GM18511 (cell line): Measurements from ENCODE around the gene PEPD.
"Not testable (repeated sequence)": the region's sequence is repeated elsewhere in the genome, so short reads cannot be mapped to it uniquely, and the experiment has no call there.

Experiments used
- ATAC-seq: cut with Tn5 transposase; IDR thresholded peaks from one replicate; pipeline ENCODE4 v1.9.1; 2021; ENCODE audit warnings: mild to moderate bottlenecking, moderate library complexity; ENCODE audit not compliant: unreplicated experiment

PEPD gene

DNA sequence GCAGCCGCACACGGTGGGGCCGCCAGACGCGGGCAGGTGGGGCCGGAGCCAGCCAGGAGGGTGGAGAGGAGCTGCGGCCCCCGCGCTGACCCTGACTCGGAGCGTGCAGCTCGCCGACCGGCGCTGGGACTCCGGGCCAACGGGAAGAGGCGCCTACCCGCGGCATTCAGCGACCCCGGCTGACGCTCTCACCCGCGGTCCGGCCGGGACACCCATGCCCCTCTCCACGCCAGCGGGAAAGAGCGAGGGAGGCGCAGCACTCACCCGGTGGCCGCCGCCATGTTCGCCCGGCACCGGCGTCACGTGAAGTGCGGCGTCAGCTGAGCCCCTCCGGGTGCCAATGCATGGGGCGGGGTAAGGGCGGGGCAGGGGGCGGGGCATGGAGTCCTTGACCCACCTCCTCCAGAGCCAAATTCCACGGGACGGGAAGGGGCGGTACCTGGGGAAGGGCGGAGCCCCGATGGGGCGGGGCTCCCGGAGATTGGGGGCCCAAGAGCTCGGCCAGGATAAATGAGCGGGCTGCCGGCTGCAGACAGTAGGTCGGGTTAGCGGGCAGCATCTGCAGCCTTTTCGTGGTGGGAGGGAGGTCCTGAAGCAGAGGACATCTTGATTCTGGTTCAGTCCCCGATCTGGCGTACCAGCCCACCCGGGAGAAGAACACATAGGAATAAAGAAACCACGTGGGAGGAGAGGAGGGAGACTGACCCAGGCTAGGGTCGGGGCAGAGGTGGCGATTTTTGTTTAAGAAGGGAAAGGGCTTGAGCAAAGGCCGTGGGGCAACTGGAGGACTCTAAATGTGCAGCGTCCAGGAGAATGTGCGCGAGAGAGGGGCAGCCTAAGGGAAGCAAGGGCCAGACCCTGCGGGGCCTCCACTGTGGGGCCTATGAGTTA lies at the start of gene PEPD:
Gene PEPD (minus strand): TSS at position 312 of the 891 bp plus-strand sequence. CDS start 31 bp downstream, at position 281.
- ATAC-seq, result peak; percentile 94

DNA sequence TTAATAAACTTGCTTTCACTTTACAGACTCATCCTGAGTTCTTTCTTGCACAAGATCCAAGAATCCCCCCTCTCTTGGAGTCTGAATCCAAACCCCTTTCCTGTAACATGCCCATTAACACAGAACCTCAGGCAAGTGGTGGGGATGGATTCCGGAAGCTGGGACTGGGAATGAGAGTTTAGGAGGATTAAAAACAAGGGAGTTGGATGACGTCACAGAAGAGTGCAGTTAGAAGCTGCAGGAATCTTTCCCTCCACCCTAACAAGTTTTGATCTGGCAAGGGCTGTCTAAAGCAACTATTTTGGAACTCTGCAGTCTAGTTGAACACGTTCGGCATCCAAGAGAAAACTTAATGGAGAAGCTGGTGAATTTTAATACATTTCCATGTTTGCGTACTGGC lies 48.2 kb upstream of the PEPD start:
- no peak for ATAC-seq

GRCh38 chr19:33568706-33569105 lies 47.1 kb upstream of the PEPD start:
- no peak for ATAC-seq

DNA sequence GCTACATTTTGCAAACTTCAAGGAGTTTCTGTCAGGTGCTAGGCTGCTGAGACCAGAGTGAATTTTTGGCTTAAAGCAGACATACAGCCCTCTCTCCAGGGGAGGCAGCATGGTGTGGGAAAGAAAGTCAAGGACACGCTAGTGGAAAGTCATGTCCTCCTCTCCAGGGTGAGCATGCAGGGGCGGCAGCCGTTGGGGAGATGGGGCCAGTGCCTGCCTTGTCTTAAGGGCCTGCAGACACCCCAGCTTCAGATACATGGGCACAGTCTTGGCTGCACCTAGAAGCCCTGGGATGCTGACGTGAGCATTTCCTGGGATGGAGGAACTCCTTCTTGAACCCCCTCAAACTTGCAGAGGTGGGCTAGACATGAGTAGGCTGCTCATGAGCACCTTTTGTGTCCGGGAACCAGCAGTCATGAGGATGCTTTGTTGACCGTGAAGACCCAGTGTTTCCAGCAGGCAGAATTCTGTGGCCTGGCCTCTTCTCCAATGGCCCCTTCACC lies 43.3 kb upstream of the PEPD start:
- ATAC-seq, result no peak

DNA sequence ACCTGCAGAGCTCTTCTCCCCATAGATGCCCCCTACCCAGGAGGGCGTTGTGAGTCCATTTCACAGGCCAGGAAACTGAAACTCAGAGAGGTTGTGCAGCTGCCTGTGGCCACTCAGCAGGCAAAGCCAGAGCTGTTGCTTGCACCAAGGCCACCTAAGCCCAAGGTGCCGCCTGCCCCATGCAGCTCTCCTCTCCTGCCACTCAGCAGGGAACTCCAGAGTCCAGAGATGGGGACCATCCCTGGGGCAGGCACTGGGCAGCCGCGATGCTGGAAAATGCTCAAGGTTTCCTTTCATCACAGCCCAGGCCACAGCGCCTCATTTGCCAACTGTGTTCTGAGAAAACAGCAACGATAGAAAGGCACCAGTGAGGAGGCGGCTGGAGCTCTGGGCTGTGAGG lies 41.0 kb upstream of the PEPD start:
- ATAC-seq, result no peak

DNA sequence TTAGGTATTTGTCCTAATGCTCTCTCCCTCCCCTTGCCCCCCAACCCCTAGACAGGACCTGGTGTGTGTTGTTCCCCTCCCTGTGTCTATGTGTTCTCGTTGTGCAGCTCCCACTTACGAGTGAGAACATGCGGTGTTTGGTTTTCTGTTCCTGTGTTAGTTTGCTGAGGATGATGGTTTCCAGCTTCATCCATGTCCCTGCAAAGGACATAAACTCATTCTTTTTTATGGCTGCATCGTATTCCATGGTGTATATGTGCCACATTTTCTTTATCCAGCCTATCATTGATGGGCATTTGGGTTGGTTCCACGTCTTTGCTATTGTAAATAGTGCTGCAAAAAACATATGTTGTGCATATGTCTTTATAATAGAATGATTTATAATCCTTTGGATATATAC lies 40.1 kb upstream of the PEPD start:
- ATAC-seq, result not testable (repeated sequence)

DNA sequence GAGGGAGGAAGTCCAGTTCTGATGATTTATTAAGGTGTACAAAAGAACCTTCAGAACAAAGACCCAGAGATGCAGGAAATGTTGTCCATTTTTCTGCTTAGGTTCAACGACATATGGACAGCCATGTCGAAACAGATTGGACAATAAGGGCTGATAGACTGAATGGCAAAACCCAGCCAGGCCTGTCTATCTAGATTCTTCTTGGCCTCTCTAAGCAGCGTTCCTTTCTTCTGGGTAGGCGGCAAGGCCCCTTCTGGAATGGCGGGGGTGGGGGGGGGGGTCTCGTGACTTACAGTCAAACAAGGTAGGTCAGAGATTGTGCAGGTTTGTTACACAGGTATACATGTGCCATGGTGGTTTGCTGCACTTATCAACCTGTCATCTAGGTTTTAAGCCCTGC lies 39.7 kb upstream of the PEPD start:
- ATAC-seq, result no peak

GRCh38 chr19:33559996-33560395 lies 38.4 kb upstream of the PEPD start:
- ATAC-seq, result no peak

DNA sequence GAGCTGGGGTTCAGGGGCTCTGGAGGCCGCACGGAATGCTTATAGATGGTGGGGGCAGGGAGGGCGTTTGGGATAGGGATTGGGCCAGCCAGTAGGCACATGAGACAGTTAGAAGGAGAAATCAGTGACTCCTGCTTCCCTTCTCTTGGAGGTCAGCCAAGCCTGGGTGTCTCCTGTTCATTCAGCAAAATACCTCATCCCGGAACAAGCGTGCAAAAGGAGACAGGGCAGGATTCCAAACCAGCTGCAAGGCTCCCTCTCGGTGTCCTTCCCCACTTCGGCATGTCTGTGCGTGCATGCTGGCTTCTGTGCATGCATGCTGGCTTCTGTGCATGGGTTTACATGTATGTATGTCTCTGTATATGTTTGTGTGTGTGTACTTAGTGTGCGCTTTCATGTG lies 37.3 kb upstream of the PEPD start:
- no peak for ATAC-seq

- ATAC-seq, result no peak
These were observed 36.6 kb upstream of the PEPD start for GRCh38 chr19:33558151-33558550.

DNA sequence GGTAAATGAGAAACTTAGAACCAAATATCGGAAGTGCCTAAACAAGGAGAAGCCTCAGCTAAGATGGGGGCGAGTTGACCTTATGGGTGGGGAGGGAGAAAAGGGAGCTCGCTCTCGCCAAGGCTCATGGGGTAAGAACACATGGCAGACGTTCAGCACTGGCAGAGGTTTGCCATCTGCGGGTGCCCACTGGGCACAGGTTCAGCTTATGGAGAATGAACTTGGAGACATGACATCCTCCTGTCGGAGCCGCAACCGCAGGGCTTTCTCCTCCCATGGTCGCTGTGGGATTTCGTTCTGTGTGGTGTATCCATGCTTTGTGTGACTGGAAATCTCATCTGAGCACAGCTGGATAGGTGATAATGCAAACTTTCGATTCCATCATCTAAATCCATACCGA lies 36.1 kb upstream of the PEPD start:
- ATAC-seq, result no peak

DNA sequence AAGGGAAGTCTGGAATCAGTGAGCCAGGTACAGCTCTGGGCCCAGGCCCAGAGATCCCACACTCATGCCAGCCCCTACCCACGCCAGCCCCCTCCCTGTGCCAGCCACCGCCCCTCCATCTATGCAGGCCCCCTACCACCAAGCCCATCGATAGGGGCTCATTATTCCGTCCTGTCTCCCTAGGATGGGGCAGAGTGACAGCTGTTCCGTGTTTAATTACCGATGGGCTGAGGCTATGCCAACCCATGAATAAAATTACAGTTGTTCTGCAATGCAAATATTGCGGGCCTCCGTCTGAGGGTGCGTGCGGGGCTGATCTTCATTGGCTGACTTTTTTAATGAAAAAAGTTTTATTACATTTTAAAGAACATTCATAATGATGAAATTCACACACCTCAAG lies 35.6 kb upstream of the PEPD start:
- ATAC-seq, result no peak

DNA sequence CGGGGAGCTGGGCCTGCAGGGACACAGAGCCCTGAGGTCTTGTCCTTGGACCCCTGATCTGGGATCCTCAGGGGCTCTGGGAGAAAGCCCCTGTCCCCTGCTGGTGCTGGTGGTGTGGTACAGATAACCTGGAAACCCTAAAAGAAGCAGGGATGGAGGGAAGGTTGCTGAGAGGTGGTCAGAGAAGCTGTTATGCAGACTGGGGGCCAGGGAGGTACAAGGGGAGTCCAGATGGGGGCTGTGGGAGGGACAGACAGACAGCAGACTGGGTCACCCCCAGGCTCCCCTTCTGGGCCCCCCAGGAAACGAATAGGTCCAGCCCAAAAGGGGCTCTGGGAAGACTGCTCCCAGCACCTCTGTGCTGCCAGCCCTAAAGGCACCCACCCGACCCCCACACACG lies 34.7 kb upstream of the PEPD start:
- no peak for ATAC-seq

DNA sequence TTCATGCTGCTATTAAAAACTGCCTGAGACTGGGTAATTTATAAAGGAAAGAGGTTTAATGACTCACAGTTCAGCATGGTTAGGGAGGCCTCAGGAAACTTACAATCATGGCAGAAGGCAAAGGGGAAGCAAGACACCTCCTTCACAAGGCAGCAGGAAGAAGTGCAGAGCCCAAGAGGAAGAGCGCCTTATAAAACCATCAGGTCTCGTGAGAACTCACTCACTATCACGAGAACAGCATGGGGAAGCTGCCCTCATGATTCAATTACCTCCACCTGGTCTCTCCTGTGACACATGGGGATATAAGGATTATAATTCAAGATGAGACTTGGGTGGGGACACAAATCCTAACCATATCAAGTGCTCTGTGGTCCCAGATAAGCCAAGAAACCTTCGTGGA lies 34.1 kb upstream of the PEPD start:
- ATAC-seq, result not testable (repeated sequence)

GRCh38 chr19:33554821-33555220 lies 33.2 kb upstream of the PEPD start:
- no peak for ATAC-seq

- ATAC-seq, result no peak
These were observed 32.8 kb upstream of the PEPD start for GRCh38 chr19:33554391-33554790.

- no peak for ATAC-seq
These were observed 32.1 kb upstream of the PEPD start for GRCh38 chr19:33553530-33554310.

DNA sequence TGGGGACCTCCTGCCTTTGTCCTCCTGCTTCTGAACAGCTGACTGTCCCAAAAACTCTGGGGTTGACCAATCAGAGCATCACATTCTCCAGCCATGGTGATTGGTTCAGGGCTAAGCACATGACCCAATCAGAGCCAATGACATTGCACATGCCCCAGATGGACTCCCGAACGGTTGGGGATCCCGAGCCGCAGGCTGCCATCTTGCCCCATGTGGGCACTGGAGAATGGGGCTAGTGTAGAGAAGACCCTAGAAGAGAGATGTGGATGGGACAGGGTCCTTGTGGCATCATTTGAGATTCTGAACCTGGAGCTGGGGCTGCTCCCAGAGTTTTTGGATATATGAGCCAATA lies 31.3 kb upstream of the PEPD start:
- no peak for ATAC-seq

DNA sequence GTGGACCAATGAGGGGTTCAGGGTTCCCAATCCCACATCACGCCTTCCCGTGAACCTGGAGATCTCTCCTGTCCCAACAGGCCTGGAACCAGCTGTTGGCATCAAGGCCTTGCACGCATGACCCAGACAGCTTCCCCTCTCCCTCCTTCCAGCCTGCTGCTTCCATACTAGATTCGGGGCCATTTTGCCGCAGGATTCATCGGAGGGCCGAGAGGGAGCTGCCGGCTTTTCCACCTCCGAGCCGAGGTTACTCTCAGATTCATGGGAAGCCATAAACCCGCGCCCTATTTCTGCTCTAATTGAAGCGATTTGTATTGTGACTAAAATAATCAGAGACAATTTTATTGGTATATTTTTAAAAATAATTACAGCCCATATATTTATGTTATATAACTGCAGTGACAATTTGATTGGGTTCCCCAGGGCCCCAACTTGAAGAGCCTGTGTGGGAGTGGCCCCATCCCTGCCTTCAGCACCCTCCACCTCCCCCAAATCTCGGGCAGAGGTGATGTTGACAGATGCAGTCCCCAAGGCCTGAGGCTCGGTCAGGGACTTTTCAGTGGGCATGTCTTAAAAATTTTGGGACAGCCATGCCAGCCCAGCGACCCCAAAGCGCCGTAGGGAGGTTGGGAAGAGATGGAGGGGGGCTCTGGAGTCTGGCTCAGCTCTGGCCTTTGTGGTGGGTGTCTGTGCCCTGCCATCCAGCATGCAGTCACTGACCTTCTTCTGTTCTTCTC lies 30.8 kb upstream of the PEPD start:
- ATAC-seq, result no peak

DNA sequence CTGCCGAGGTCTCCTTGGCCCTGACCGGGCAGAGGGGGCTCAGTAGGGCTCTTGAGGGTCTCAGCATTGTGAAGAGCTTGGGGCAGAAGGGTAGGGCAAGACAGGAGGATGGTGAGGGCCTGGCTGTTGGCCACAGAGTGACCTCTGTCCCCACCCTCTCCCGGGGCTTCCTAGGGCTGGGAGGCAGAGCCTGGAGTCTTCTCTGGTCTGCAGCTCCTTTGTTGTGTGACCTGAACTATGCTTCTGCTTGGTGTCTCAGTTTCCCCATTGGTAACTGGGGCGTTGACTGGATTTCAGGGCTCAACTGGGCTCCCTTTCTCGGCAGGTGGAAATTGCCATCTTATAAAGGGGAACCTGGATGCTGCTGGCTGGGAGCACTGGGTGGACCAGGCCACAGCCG lies 30.1 kb upstream of the PEPD start:
- no peak for ATAC-seq

DNA sequence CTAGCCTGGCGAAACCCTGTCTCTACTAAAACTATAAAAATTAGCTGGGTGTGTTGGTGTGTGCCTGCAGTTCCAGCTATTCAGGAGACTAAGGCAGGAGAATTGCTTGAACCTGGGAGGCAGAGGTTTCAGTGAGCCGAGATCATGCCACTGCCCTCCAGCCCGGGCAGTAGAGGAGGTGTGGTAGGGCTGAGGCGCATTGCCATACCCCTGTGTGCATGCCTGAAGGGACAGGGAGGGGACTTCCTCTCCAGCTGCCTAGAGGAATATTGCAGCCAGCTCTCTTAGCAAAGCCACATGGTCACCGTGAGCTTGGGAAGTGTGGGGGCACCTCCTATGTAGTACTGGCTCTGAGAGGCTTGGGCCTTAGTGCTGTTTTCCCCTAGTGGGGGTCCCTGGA lies 29.2 kb upstream of the PEPD start:
- no peak for ATAC-seq
